ENCODE measurements around the gene VSNL1. TPM values are rescaled to one million over a fixed set of nuclear protein-coding genes. Genes with fewer than 3 reads are reported as not detected.

VSNL1 gene
- total RNA-seq, 2 donors from 2014 or later: not detected

DNA sequence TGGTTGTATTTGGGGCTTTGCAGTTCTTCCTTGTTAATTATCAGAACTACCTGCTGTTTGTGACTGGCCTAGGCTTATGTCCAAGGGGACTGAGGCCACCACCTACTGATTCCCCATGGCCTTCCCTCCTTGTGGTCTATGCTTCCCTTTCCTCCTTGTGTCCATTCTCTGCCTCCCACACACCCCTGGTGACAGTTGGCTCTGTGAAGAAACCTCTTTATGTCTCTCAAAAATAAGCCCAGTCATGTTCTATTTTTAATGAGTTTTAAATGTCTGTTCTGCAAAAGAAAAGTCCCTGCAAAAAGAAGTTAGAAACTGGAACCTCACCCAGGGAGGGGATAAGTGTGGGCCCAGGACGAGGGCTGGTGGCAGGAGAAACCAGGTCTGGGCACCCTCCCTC lies 108.1 kb downstream of the VSNL1 start:
- Histone ChIP-seq H3K4me1 (ENCODE audit: control insufficient read depth in 1 of 2, low read depth in 2 of 2) (peaks cover 2% of the 10 kb centered on the region in 2 donors), H3K4me3 (no peak overlapping the region), H3K27ac (no peak overlapping the region), H3K27me3 (replicated peaks; ENCODE audit: insufficient read depth) (no peaks in the 10 kb centered on the region), H3K9me3 (no peaks in the 10 kb centered on the region), H3K36me3 (no peaks in the 10 kb centered on the region)
- ATAC-seq (ENCODE audit: insufficient number of reproducible peaks, low FRiP score, low read depth) (no peak), DNase-seq (ENCODE audit: low spot score) (no peak)
- TF ChIP-seq, protein P1, sequence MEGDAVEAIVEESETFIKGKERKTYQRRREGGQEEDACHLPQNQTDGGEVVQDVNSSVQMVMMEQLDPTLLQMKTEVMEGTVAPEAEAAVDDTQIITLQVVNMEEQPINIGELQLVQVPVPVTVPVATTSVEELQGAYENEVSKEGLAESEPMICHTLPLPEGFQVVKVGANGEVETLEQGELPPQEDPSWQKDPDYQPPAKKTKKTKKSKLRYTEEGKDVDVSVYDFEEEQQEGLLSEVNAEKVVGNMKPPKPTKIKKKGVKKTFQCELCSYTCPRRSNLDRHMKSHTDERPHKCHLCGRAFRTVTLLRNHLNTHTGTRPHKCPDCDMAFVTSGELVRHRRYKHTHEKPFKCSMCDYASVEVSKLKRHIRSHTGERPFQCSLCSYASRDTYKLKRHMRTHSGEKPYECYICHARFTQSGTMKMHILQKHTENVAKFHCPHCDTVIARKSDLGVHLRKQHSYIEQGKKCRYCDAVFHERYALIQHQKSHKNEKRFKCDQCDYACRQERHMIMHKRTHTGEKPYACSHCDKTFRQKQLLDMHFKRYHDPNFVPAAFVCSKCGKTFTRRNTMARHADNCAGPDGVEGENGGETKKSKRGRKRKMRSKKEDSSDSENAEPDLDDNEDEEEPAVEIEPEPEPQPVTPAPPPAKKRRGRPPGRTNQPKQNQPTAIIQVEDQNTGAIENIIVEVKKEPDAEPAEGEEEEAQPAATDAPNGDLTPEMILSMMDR (IDR thresholded peaks at IDR 0.05): no peak

DNA sequence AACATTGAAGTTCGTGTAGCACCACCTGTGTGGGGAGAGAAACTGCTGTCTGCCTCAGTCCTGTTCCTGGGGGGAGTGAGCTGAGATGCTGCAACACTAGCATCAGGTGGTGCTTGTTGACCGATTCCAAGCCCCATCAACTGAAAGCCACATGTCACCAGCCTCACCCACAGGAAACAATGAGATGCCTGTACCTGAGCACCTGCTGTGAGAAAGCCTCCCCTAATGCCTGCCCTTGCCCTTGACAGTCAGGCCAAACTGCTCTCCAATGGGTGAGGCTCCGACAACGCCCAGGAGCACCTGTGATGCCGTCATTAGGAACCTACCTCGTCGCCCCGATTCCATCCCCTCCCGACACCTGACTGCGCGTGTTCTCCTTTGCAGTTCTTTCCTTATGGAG lies 108.5 kb downstream of the VSNL1 start:
- TF ChIP-seq, protein P1 (IDR thresholded peaks at IDR 0.05): no peak

DNA sequence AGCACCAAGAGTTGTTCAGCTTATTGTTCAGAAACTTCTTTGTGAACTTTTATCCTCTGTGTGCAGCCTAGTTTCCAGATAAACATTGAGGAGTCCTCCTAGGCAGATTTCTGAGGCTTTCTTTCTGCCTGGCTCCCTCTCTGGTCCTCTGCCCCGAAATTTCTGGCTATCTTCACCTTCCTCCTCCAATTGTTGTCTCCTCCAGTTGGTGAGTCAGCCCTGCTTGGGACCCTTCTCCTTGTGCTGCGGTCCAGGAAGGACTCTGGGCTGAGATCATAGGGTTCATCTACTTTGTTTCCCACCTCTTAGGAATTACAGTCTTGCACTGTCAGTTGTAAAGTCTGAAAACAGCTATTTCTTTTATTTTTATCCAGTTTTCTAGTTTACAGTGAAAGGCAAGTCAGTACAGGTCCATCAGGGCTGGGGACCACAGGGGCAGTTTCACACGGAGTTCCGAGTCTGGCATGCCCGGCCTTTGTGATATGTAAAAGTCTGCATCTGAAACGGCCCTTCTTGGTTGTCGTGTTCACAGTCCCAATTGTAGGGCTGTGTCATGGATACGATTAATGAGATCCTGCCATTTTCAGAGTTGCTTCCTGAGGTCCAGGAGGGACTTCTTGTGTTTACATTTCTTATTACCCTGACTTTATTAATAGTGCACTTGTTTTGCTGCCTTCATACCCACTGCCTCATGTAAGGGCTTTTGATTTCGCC lies 112.3 kb downstream of the VSNL1 start:
- Histone ChIP-seq H3K36me3 (no peaks in the 10 kb centered on the region), H3K9me3 (no peaks in the 10 kb centered on the region), H3K27ac (no peak overlapping the region), H3K4me3 (no peak overlapping the region), H3K27me3 (replicated peaks; ENCODE audit: insufficient read depth) (no peaks in the 10 kb centered on the region), H3K4me1 (ENCODE audit: control insufficient read depth in 1 of 2, low read depth in 2 of 2) (no peaks in the 10 kb centered on the region)
- DNase-seq (ENCODE audit: low spot score): no peak
- TF ChIP-seq, protein P1 (IDR thresholded peaks at IDR 0.05): no peak
- ATAC-seq (ENCODE audit: insufficient number of reproducible peaks, low FRiP score, low read depth): no peak

More for the DNA sequence above, 108.5 kb downstream of the VSNL1 start:
- Histone ChIP-seq H3K4me1 (ENCODE audit: control insufficient read depth in 1 of 2, low read depth in 2 of 2) (no peaks in the 10 kb centered on the region), H3K4me3 (no peak overlapping the region), H3K27me3 (replicated peaks; ENCODE audit: insufficient read depth) (no peaks in the 10 kb centered on the region), H3K9me3 (no peaks in the 10 kb centered on the region), H3K36me3 (no peaks in the 10 kb centered on the region), H3K27ac (no peak overlapping the region)
- no peak for ATAC-seq (ENCODE audit: insufficient number of reproducible peaks, low FRiP score, low read depth)
- DNase-seq (ENCODE audit: low spot score): no peak

DNA sequence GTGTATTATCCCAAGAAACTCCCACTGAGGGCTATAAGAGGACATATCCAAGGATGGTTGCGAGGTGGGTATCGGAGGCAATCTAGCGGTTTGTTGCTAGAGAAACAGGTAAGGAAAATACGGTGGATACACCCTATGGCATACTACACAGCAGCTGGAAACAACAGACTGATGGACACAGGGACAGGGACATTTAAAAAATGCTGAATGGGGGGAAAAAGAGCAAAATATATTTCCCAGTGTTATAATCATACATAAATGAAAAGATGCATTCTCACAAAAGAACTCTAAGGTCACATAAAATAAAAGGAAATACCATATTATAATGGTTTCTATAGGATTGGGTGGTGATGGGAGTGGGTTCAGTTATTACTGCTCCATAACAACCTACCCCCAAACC lies 117.3 kb downstream of the VSNL1 start:
- DNase-seq (ENCODE audit: low spot score) (no peak), ATAC-seq (ENCODE audit: insufficient number of reproducible peaks, low FRiP score, low read depth) (no peak)
- H3K9me3 ChIP-seq: no peaks in the 10 kb centered on the region
- H3K4me1 ChIP-seq (ENCODE audit: control insufficient read depth in 1 of 2, low read depth in 2 of 2): no peaks in the 10 kb centered on the region
- TF ChIP-seq, protein P1 (IDR thresholded peaks at IDR 0.05): no peak
- no peaks in the 10 kb centered on the region for H3K36me3 ChIP-seq
- no peak overlapping the region for H3K4me3 ChIP-seq
- H3K27ac ChIP-seq: no peak overlapping the region
- no peaks in the 10 kb centered on the region for H3K27me3 ChIP-seq (replicated peaks; ENCODE audit: insufficient read depth)

DNA sequence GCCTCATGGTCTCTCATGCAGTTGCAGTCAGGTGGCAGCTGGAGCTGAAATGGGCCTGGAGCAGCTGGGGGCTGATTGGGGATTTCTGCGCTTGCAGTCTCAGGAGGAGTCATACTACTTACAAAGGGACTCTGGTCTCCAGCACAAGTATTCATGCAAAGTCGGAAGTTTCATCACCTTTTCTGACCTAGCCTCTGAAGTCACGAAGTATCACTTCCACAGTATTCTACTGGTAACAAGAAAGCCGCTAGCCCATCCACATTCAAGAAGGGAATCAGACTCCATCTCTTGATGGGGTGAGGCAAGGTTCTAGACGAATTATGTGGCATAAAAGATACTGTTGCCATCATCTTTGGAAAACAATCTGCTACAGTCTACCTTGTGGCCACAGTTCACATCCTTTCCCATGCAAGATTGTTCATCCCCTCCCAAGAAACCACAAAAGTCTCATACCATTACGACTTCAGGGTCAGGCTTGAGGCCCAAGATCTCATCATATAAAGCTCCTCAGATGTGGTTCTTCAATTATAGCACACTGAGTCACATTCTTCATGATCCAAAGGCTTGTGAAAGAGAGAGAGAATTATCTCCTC lies 117.9 kb downstream of the VSNL1 start:
- Histone ChIP-seq H3K27me3 (replicated peaks; ENCODE audit: insufficient read depth) (no peaks in the 10 kb centered on the region), H3K4me3 (no peak overlapping the region), H3K36me3 (no peaks in the 10 kb centered on the region), H3K4me1 (ENCODE audit: control insufficient read depth in 1 of 2, low read depth in 2 of 2) (no peaks in the 10 kb centered on the region), H3K9me3 (no peaks in the 10 kb centered on the region), H3K27ac (no peak overlapping the region)
- TF ChIP-seq, protein P1 (IDR thresholded peaks at IDR 0.05): no peak
- DNase-seq (ENCODE audit: low spot score) (no peak), ATAC-seq (ENCODE audit: insufficient number of reproducible peaks, low FRiP score, low read depth) (no peak)

All from thoracic aorta (tissue), 2 donors.